ENCODE measurements around the gene MAGEB16.

GRCh38 chrX:35800474-35800873 lies 2.3 kb downstream of the MAGEB16 start:
- TF ChIP-seq CTCF (IDR thresholded peaks at IDR 0.05) = no peak
- TF ChIP-seq POLR2A (IDR thresholded peaks at IDR 0.05) = no peak

Measured in testis (tissue), 2 donors.